Stomach (tissue), 9 donors: ENCODE data around the gene NCKAP1. TPM values are rescaled to one million over a fixed set of nuclear protein-coding genes. Genes with fewer than 3 reads are reported as not detected.
"Not testable (repeated sequence)": the region's sequence is repeated elsewhere in the genome, so short reads cannot be mapped to it uniquely, and the experiment has no call there.

Source experiments
- DNase-seq, 2 donors: peaks; one replicate each; pipeline versions ENCODE4 v3.0.0 to v3.0.0-alpha.2; 2013 to 2019
- H3K27ac ChIP-seq, 5 donors: fragments of 200-600 bp in 4 of 5; sonication (generic) in 4 of 5; one replicate each; pipeline ENCODE4 v1.5.1; 2013 to 2019; ENCODE audit warnings: mild to moderate bottlenecking in 1 of 5, moderate library complexity in 1 of 5
- H3K27me3 ChIP-seq, 3 donors: fragments of 200-600 bp; sonication (generic); one replicate each; pipeline ENCODE4 v1.5.1; 2017 to 2019; ENCODE audit warnings: mixed run types in 1 of 3
- H3K36me3 ChIP-seq, 4 donors: fragments of 200-600 bp; sonication (generic); 1 replicate in 3 of 4; 2 replicates in 1 of 4; pipeline ENCODE4 v1.5.1; 2016 to 2019
- H3K4me1 ChIP-seq, 4 donors: fragments of 200-600 bp; sonication (generic); one replicate each; pipeline ENCODE4 v1.5.1; 2016 to 2019
- H3K4me3 ChIP-seq, 4 donors: fragments of 200-600 bp; sonication (generic) in 3 of 4; one replicate each; pipeline ENCODE4 v1.5.1; 2016 to 2019; ENCODE audit warnings: mild to moderate bottlenecking in 1 of 4
- H3K9me3 ChIP-seq, 4 donors: fragments of 200-600 bp; sonication (generic); one replicate each; pipeline ENCODE4 v1.5.1; 2016 to 2019
- CTCF ChIP-seq, 7 experiments: fragments of 450-650 bp in 4 of 7; fragments of 200-600 bp in 3 of 7; sonication (generic) in 3 of 7; IDR thresholded peaks; one replicate each; pipeline ENCODE4 v1.5.1; 2016 to 2019; ENCODE audit warnings: antibody characterized with exemption in 7 of 7, control low read depth in 2 of 7, mild to moderate bottlenecking in 1 of 7
- EP300 ChIP-seq: sonication (generic); formaldehyde crosslinking; IDR thresholded peaks from one replicate; pipeline ENCODE4 v1.6.1; 2017; ENCODE audit warnings: antibody characterized with exemption
- POLR2A ChIP-seq, 4 donors: fragments of 450-650 bp; IDR thresholded peaks; one replicate each; pipeline ENCODE4 v1.6.1; 2016; ENCODE audit warnings: antibody characterized with exemption in 4 of 4, control low read depth in 2 of 4, mild to moderate bottlenecking in 1 of 4, moderate library complexity in 1 of 4
- POLR2AphosphoS5 ChIP-seq, 3 donors: sonication (generic); formaldehyde crosslinking; IDR thresholded peaks; one replicate each; pipeline ENCODE4 v1.6.1; 2016; ENCODE audit warnings: antibody characterized with exemption in 3 of 3
- WGBS, 5 donors: extraction: QIAGEN DNeasy Blood & Tissue Kit in 3 of 5; methylation state at CpG; one replicate each; pipeline versions ENCODE4 v1.1.5 to v1.1.7; 2013 to 2018; 5-methylcytosine and 5-hydroxymethylcytosine counted together
- intact Hi-C: fragments of 100-400 bp; cut with DNase I; formaldehyde crosslinking; loops from one replicate; pipeline ENCODE4 v1.15.1; 2023; ENCODE audit warnings: low total_unique reads
- polyA plus RNA-seq, 3 donors: library from polyadenylated mRNA; stranded (reverse); fragments of 200-250 nt; gene quantifications; one replicate each; pipeline ENCODE4 v1.2.3, GENCODE V29; 2013
- total RNA-seq, 5 donors: library from RNA; depleted of rRNA; stranded (reverse); fragments of >200 nt; gene quantifications; one replicate each; pipeline versions ENCODE4 v1.1.0 to v1.2.3, GENCODE V29; 2014 to 2016
- donor health status: healthy with polysubstance abuse.
- donor health status: Bipolar disorder and iron deficiency.
- donor health status: healthy.

The NCKAP1 gene
- total and polyA plus RNA-seq, 8 donors: 13.0 to 262 (median 68.8) TPM

GRCh38 chr2:182894174-182894573 is 144.1 kb downstream of the NCKAP1 start:
- Histone ChIP-seq H3K36me3 (no peaks in the 10 kb centered on the region), H3K27ac (no peak overlapping the region), H3K4me1 (peaks cover 0 to 3% (median 0%) of the 10 kb centered on the region in 4 donors), H3K27me3 (no peaks in the 10 kb centered on the region), H3K9me3 (no peaks in the 10 kb centered on the region), H3K4me3 (no peak overlapping the region)
- TF ChIP-seq CTCF (IDR thresholded peaks at IDR 0.05) (no peak), POLR2A (IDR thresholded peaks at IDR 0.05) (no peak), EP300 (no peak), POLR2AphosphoS5 (IDR thresholded peaks at IDR 0.05) (no peak)
- DNase-seq: no peak
- 91 to 98% (median 96%) methylated on average over 7 to 9 of the region's 9 CpGs for WGBS, 5 donors
- intact Hi-C loops: no loop called here

- H3K4me3 ChIP-seq: no peak overlapping the region
- 88 to 96% (median 94%) methylated on average over 11 of the region's 11 CpGs for WGBS, 5 donors
- no peak overlapping the region for H3K27ac ChIP-seq
- intact Hi-C loops: no loop called here
- no peaks in the 10 kb centered on the region for H3K9me3 ChIP-seq
- no peaks in the 10 kb centered on the region for H3K36me3 ChIP-seq
- no peaks in the 10 kb centered on the region for H3K27me3 ChIP-seq
- DNase-seq: no peak
- H3K4me1 ChIP-seq: peaks cover 0 to 3% (median 0%) of the 10 kb centered on the region in 4 donors
- TF ChIP-seq EP300: no peak
- TF ChIP-seq POLR2AphosphoS5 (IDR thresholded peaks at IDR 0.05): no peak
- TF ChIP-seq CTCF (IDR thresholded peaks at IDR 0.05): no peak
- no peak for TF ChIP-seq POLR2A (IDR thresholded peaks at IDR 0.05)
Measured at GRCh38 chr2:182893666-182894065, 144.6 kb downstream of the NCKAP1 start.

GRCh38 chr2:182893035-182893434 is 145.2 kb downstream of the NCKAP1 start:
- DNase-seq, H3K4me1 ChIP-seq, H3K9me3 ChIP-seq, H3K27ac ChIP-seq, intact Hi-C loops, H3K4me3 ChIP-seq, H3K36me3 ChIP-seq, H3K27me3 ChIP-seq: not testable (repeated sequence)
- 89 to 93% (median 92%) methylated on average over 7 of the region's 7 CpGs for WGBS, 5 donors

GRCh38 chr2:182891611-182892010 is 146.6 kb downstream of the NCKAP1 start:
- WGBS, 5 donors: 57 to 68% (median 61%) methylated on average over 4 of the region's 4 CpGs
- Histone ChIP-seq H3K4me1 (peaks cover 0 to 3% (median 0%) of the 10 kb centered on the region in 4 donors), H3K27ac (no peak overlapping the region), H3K9me3 (no peaks in the 10 kb centered on the region), H3K4me3 (no peak overlapping the region), H3K36me3 (no peaks in the 10 kb centered on the region), H3K27me3 (no peaks in the 10 kb centered on the region)
- intact Hi-C loops: no loop called here
- no peak for DNase-seq
- TF ChIP-seq EP300: no peak
- TF ChIP-seq POLR2A (IDR thresholded peaks at IDR 0.05): no peak
- no peak for TF ChIP-seq CTCF (IDR thresholded peaks at IDR 0.05)
- TF ChIP-seq POLR2AphosphoS5 (IDR thresholded peaks at IDR 0.05): no peak

- 29 to 56% (median 50%) methylated on average over 3 of the region's 3 CpGs for WGBS, 5 donors
- H3K4me3 ChIP-seq: no peak overlapping the region
- intact Hi-C loops: no loop called here
Measured at GRCh38 chr2:182890773-182891378, 147.4 kb downstream of the NCKAP1 start.

More at GRCh38 chr2:182890773-182891378, 147.4 kb downstream of the NCKAP1 start:
- H3K9me3 ChIP-seq: no peaks in the 10 kb centered on the region
- H3K27ac ChIP-seq: no peak overlapping the region
- no peak for DNase-seq
- TF ChIP-seq CTCF (IDR thresholded peaks at IDR 0.05) (no peak), EP300 (no peak), POLR2A (IDR thresholded peaks at IDR 0.05) (no peak), POLR2AphosphoS5 (IDR thresholded peaks at IDR 0.05) (no peak)
- no peaks in the 10 kb centered on the region for H3K36me3 ChIP-seq
- no peaks in the 10 kb centered on the region for H3K27me3 ChIP-seq
- peaks cover 0 to 3% (median 0%) of the 10 kb centered on the region in 4 donors for H3K4me1 ChIP-seq
